ENCODE results near the gene FAM131C. TPM values are rescaled to one million over a fixed set of nuclear protein-coding genes. Genes with fewer than 3 reads are reported as not detected.

FAM131C gene
- total RNA-seq, 1 donor, result 0.36 TPM

GRCh38 chr1:16019644-16020277 lies 53.7 kb downstream of the FAM131C start:
- peak overlapping the region; percentile 97 for H3K27ac ChIP-seq (ENCODE audit: low read depth, low read length)
- no peak overlapping the region for H3K4me3 ChIP-seq (ENCODE audit: insufficient read depth, low read length)
- H3K4me2 ChIP-seq (ENCODE audit: insufficient read depth, low read length), result peak overlapping the region; percentile 37
- H2AFZ ChIP-seq (ENCODE audit: low read length), result peak overlapping the region; percentile 7
- H3K27me3 ChIP-seq (ENCODE audit: insufficient read depth, low read length), result no peaks in the 10 kb centered on the region
- H4K20me1 ChIP-seq (ENCODE audit: insufficient read depth, low read length), result no peaks in the 10 kb centered on the region
- no peak for TF ChIP-seq CTCF (IDR thresholded peaks at IDR 0.05; ENCODE audit: extremely low read depth, low read depth, low read length)
- DNase-seq (ENCODE audit: insufficient read length, low spot score, missing footprints), result peak; percentile 97
- H3K79me2 ChIP-seq (ENCODE audit: insufficient read depth, low read length), result peaks cover 10% of the 10 kb centered on the region
- H3K36me3 ChIP-seq (ENCODE audit: insufficient read depth, low read length), result no peaks in the 10 kb centered on the region
- no peaks in the 10 kb centered on the region for H3K9me3 ChIP-seq (ENCODE audit: low read depth, low read length)
- H3K4me1 ChIP-seq (ENCODE audit: insufficient read depth, low read length), result peaks cover 51% of the 10 kb centered on the region

DNA sequence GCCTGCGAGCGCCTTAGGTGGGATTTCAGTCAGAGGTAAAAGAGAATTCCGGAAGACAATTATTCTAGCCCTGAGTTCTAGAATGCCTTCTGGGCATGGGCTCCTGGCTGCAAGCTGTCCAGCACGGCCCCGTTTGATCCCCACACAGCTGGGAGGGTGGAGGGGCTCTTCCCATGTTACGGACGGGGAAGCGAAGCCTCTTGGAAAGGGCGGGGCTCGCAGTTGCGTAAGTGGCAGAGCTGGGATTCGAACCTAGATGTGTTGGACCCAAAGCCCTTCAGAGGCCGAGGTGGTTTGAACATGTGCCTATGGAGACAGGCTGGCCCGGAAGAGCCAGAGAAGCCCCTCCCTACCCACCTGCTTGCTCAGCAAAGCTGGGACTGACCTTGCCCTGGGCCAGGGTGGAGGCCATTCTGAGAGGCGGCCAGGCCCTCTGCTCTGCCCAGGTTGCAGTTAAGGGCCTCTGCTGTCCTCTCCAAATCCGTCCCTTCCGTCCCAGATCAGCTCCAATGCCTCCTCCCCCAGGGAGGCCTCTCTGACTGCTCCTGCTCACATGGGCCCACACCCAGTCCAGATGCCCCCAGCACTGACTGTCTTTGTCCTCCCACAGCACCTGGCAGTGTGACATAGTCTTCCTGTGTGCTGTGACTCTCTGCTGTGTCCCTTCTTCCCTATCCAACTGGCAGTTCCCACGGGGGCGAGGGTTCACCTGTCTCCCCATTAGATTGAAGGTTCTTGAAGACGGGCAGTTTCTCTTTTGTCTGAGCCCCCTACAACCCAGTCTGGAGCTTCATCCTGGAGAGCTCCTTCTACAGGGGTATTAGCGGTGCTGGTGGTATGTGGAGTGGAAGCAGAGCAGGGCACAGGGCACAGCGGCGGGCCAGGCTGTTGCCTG lies 54.5 kb downstream of the FAM131C start:
- no peaks in the 10 kb centered on the region for H4K20me1 ChIP-seq (ENCODE audit: insufficient read depth, low read length)
- H3K4me2 ChIP-seq (ENCODE audit: insufficient read depth, low read length), result peak overlapping the region; percentile 84
- H3K4me1 ChIP-seq (ENCODE audit: insufficient read depth, low read length), result peaks cover 53% of the 10 kb centered on the region
- no peak overlapping the region for H2AFZ ChIP-seq (ENCODE audit: low read length)
- peak; percentile 72 for DNase-seq (ENCODE audit: insufficient read length, low spot score, missing footprints)
- H3K27ac ChIP-seq (ENCODE audit: low read depth, low read length), result peak overlapping the region; percentile 97
- H3K9me3 ChIP-seq (ENCODE audit: low read depth, low read length), result no peaks in the 10 kb centered on the region
- H3K79me2 ChIP-seq (ENCODE audit: insufficient read depth, low read length), result peaks cover 10% of the 10 kb centered on the region
- no peaks in the 10 kb centered on the region for H3K27me3 ChIP-seq (ENCODE audit: insufficient read depth, low read length)
- no peak overlapping the region for H3K4me3 ChIP-seq (ENCODE audit: insufficient read depth, low read length)
- TF ChIP-seq CTCF (IDR thresholded peaks at IDR 0.05; ENCODE audit: extremely low read depth, low read depth, low read length), result no peak
- H3K36me3 ChIP-seq (ENCODE audit: insufficient read depth, low read length), result no peaks in the 10 kb centered on the region

GRCh38 chr1:16018308-16018707 lies 55.1 kb downstream of the FAM131C start:
- no peaks in the 10 kb centered on the region for H3K27me3 ChIP-seq (ENCODE audit: insufficient read depth, low read length)
- no peak for DNase-seq (ENCODE audit: insufficient read length, low spot score, missing footprints)
- H3K4me3 ChIP-seq (ENCODE audit: insufficient read depth, low read length), result peak overlapping the region; percentile 71
- H2AFZ ChIP-seq (ENCODE audit: low read length), result peak overlapping the region; percentile 78
- peaks cover 10% of the 10 kb centered on the region for H3K79me2 ChIP-seq (ENCODE audit: insufficient read depth, low read length)
- peak overlapping the region; percentile 84 for H3K4me2 ChIP-seq (ENCODE audit: insufficient read depth, low read length)
- H4K20me1 ChIP-seq (ENCODE audit: insufficient read depth, low read length), result no peaks in the 10 kb centered on the region
- no peaks in the 10 kb centered on the region for H3K9me3 ChIP-seq (ENCODE audit: low read depth, low read length)
- no peaks in the 10 kb centered on the region for H3K36me3 ChIP-seq (ENCODE audit: insufficient read depth, low read length)
- H3K27ac ChIP-seq (ENCODE audit: low read depth, low read length), result peak overlapping the region; percentile 97
- TF ChIP-seq CTCF (IDR thresholded peaks at IDR 0.05; ENCODE audit: extremely low read depth, low read depth, low read length), result no peak
- H3K4me1 ChIP-seq (ENCODE audit: insufficient read depth, low read length), result peaks cover 58% of the 10 kb centered on the region

Measured in osteoblast (primary cell).